ENCODE measurements around the gene DIS3L. TPM values are rescaled to one million over a fixed set of nuclear protein-coding genes. Genes with fewer than 3 reads are reported as not detected.

Gene DIS3L
- total and polyA plus RNA-seq, 2 of the 13 experiments (the other 11 are each of a cell fraction or from before 2014, with no cell fraction given): 21.0 to 50.5 TPM

DNA sequence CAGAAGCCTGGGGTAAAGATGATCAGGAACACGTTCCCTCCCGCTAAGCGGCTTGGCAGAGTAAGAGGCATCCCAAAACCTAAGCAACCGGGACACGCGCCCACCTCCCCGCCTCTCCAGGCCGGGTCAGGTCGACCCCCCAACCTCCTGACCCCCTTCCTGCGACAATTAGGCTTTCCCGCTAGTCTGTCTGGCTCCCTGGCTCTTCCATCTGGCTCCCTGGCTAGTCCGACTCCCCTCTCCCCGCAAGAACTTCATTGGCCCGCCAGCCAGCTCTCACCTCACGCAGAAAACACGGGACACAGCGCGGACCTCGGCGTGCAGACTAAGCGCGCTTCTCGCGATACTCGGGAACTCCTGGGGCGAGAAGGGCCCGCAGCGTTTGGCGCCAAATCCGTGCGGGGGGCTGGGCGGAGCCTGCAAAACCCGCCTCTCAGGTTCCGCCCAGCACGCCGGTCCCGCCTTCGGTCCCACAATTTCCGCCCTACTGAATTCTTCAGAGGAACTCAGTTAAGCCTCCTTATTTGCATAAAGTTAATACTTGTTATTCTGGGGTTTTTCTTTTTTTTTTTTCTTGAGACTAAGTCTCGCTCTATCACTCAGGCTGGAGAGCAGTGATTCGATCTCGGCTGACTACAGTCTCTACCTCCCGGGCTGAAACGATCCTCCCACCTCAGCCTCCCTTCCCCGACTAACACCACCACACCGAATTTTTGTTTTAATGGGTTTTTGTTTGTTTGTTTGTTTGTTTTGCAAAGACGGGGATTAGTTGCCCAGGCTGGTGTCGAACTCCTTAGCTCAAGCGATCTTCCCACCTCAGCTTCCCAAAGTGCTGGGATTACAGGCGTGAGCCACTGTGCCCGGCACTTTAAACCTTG, 63.2 kb downstream of the DIS3L start, which contains the start of gene TIPIN (continued):
- no peak for TF ChIP-seq ZNF10 (CRISPR knock-in tag; IDR thresholded peaks at IDR 0.05; ENCODE audit: borderline replicate concordance, low read depth)
- TF ChIP-seq MEIS2 (CRISPR knock-in tag; IDR thresholded peaks at IDR 0.05): no peak
- no peak for TF ChIP-seq BRD4 (CRISPR knock-in tag; IDR thresholded peaks at IDR 0.05)
- no peak for TF ChIP-seq TBP (CRISPR knock-in tag; IDR thresholded peaks at IDR 0.05)
- TF ChIP-seq, protein P1, sequence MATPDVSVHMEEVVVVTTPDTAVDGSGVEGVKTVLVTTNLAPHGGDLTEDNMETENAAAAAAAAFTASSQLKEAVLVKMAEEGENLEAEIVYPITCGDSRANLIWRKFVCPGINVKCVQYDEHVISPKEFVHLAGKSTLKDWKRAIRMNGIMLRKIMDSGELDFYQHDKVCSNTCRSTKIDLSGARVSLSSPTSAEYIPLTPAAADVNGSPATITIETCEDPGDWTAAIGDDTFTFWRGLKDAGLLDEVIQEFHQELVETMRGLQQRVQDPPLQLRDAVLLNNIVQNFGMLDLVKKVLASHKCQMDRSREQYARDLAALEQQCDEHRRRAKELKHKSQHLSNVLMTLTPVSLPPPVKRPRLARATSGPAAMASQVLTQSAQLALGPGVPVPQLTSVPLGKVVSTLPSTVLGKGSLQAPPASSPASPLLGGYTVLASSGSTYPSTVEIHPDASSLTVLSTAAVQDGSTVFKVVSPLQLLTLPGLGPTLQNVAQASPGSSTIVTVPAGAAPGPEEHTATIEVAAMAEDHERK (CRISPR knock-in tag; IDR thresholded peaks at IDR 0.05; ENCODE audit: low read depth): no peak; the same call in 1 of the 2 replicates
- no peak for TF ChIP-seq PPARG (CRISPR knock-in tag; conservative IDR thresholded peaks at IDR 0.05)
- TF ChIP-seq, protein P2, sequence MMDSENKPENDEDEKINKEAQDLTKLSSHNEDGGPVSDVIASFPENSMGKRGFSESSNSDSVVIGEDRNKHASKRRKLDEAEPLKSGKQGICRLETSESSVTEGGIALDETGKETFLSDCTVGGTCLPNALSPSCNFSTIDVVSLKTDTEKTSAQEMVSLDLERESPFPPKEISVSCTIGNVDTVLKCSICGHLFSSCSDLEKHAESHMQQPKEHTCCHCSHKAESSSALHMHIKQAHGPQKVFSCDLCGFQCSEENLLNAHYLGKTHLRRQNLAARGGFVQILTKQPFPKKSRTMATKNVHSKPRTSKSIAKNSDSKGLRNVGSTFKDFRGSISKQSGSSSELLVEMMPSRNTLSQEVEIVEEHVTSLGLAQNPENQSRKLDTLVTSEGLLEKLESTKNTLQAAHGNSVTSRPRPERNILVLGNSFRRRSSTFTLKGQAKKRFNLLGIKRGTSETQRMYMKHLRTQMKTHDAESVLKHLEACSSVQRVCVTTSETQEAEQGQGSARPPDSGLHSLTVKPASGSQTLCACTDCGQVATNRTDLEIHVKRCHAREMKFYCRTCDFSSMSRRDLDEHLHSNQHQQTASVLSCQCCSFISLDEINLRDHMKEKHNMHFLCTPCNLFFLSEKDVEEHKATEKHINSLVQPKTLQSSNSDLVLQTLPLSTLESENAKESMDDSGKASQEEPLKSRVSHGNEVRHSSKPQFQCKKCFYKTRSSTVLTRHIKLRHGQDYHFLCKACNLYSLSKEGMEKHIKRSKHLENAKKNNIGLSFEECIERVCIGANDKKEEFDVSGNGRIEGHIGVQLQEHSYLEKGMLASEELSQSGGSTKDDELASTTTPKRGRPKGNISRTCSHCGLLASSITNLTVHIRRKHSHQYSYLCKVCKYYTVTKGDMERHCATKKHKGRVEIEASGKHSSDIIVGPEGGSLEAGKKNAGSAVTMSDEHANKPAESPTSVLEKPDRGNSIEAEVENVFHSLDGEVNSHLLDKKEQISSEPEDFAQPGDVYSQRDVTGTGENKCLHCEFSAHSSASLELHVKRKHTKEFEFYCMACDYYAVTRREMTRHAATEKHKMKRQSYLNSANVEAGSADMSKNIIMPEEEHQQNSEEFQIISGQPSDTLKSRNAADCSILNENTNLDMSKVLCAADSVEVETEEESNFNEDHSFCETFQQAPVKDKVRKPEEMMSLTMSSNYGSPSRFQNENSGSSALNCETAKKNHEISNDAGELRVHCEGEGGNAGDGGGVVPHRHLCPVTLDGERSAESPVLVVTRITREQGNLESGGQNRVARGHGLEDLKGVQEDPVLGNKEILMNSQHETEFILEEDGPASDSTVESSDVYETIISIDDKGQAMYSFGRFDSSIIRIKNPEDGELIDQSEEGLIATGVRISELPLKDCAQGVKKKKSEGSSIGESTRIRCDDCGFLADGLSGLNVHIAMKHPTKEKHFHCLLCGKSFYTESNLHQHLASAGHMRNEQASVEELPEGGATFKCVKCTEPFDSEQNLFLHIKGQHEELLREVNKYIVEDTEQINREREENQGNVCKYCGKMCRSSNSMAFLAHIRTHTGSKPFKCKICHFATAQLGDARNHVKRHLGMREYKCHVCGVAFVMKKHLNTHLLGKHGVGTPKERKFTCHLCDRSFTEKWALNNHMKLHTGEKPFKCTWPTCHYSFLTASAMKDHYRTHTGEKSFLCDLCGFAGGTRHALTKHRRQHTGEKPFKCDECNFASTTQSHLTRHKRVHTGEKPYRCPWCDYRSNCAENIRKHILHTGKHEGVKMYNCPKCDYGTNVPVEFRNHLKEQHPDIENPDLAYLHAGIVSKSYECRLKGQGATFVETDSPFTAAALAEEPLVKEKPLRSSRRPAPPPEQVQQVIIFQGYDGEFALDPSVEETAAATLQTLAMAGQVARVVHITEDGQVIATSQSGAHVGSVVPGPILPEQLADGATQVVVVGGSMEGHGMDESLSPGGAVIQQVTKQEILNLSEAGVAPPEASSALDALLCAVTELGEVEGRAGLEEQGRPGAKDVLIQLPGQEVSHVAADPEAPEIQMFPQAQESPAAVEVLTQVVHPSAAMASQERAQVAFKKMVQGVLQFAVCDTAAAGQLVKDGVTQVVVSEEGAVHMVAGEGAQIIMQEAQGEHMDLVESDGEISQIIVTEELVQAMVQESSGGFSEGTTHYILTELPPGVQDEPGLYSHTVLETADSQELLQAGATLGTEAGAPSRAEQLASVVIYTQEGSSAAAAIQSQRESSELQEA (CRISPR knock-in tag; IDR thresholded peaks at IDR 0.05; ENCODE audit: not compliant biosample characterization): no peak
- TF ChIP-seq KLF13 (CRISPR knock-in tag; IDR thresholded peaks at IDR 0.05): no peak
- TF ChIP-seq ZFP41 (CRISPR knock-in tag; IDR thresholded peaks at IDR 0.05; ENCODE audit: borderline replicate concordance): no peak
- TF ChIP-seq ZNF839 (CRISPR knock-in tag; IDR thresholded peaks at IDR 0.05; ENCODE audit: borderline replicate concordance): no peak
- peak; percentile 63; the same call in 1 of the 2 replicates for TF ChIP-seq ZFY (CRISPR knock-in tag; IDR thresholded peaks at IDR 0.05)
- TF ChIP-seq, protein P3, sequence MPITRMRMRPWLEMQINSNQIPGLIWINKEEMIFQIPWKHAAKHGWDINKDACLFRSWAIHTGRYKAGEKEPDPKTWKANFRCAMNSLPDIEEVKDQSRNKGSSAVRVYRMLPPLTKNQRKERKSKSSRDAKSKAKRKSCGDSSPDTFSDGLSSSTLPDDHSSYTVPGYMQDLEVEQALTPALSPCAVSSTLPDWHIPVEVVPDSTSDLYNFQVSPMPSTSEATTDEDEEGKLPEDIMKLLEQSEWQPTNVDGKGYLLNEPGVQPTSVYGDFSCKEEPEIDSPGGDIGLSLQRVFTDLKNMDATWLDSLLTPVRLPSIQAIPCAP (CRISPR knock-in tag; IDR thresholded peaks at IDR 0.05; ENCODE audit: low read depth): no peak
- no peak; the same call in none of the 2 replicates for TF ChIP-seq ARHGAP35 (CRISPR knock-in tag; IDR thresholded peaks at IDR 0.05; ENCODE audit: borderline replicate concordance)
- TF ChIP-seq, protein P4, sequence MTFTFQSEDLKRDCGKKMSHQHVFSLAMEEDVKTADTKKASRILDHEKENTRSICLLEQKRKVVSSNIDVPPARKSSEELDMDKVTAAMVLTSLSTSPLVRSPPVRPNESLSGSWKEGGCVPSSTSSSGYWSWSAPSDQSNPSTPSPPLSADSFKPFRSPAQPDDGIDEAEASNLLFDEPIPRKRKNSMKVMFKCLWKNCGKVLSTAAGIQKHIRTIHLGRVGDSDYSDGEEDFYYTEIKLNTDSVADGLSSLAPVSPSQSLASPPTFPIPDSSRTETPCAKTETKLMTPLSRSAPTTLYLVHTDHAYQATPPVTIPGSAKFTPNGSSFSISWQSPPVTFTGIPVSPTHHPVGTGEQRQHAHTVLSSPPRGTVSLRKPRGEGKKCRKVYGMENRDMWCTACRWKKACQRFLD (CRISPR knock-in tag; IDR thresholded peaks at IDR 0.05; ENCODE audit: borderline replicate concordance): peak; percentile 72; the same call in 1 of the 2 replicates
- TF ChIP-seq, protein P5, sequence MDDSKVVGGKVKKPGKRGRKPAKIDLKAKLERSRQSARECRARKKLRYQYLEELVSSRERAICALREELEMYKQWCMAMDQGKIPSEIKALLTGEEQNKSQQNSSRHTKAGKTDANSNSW (CRISPR knock-in tag; IDR thresholded peaks at IDR 0.05; ENCODE audit: borderline replicate concordance): no peak
- no peak for TF ChIP-seq ZNF296 (CRISPR knock-in tag; conservative IDR thresholded peaks at IDR 0.05)

Measured in HepG2 (cell line).